HG03442 (cell line): ENCODE results near the gene SOS1.

ENCODE experiments used
- ATAC-seq: cut with Tn5 transposase; IDR thresholded peaks from one replicate; pipeline ENCODE4 v1.9.1; 2021; ENCODE audit warnings: mild to moderate bottlenecking, moderate library complexity; ENCODE audit not compliant: unreplicated experiment

SOS1 gene

GRCh38 chr2:38935568-38936172 is 185.2 kb downstream of the SOS1 start:
- no peak for ATAC-seq

- ATAC-seq = no peak
These were observed 186.1 kb downstream of the SOS1 start for GRCh38 chr2:38934742-38935141.

GRCh38 chr2:38933653-38934052 is 187.2 kb downstream of the SOS1 start:
- no peak for ATAC-seq

GRCh38 chr2:38932586-38932985 is 188.3 kb downstream of the SOS1 start:
- ATAC-seq = no peak
